CD4-positive, alpha-beta memory T cell (primary cell): ENCODE measurements around the gene AP1S1. TPM values are rescaled to one million over a fixed set of nuclear protein-coding genes. Genes with fewer than 3 reads are reported as not detected.

Source experiments
- CTCF ChIA-PET: fragments of 350-600 bp; sonication (Branson Sonifier 250); formaldehyde crosslinking; loops from one replicate; lab custom pipeline; 2021; ENCODE audit warnings: inconsistent platforms; ENCODE audit not compliant: partially characterized antibody; lab: Charles Lee
- POLR2A ChIA-PET: fragments of 350-600 bp; sonication (Branson Sonifier 250); formaldehyde crosslinking; loops from one replicate; lab custom pipeline; 2021; ENCODE audit not compliant: partially characterized antibody; lab: Charles Lee
- DNase-seq, 5 donors: peaks; one replicate each; pipeline versions ENCODE4 v3.0.0 to v3.0.0-alpha.2; 2020 to 2022; ENCODE audit warnings: mixed read lengths in 1 of 5
- H3K27ac ChIP-seq: one replicate; pipeline ENCODE4 v1.7.0; 2013; ENCODE audit warnings: low read depth, low read length
- H3K27me3 ChIP-seq: 2 replicates; pipeline ENCODE4 v1.7.0; 2013; ENCODE audit warnings: mild to moderate bottlenecking, low read length, moderate library complexity; ENCODE audit not compliant: insufficient read depth
- H3K36me3 ChIP-seq: 2 replicates; pipeline ENCODE4 v1.7.0; 2013; ENCODE audit warnings: mild to moderate bottlenecking, low read length, moderate library complexity; ENCODE audit not compliant: insufficient read depth
- H3K4me1 ChIP-seq: 2 replicates; pipeline ENCODE4 v1.7.0; 2013; ENCODE audit warnings: mild to moderate bottlenecking, low read length, moderate library complexity; ENCODE audit not compliant: insufficient read depth
- H3K4me3 ChIP-seq, 2 donors: one replicate each; pipeline ENCODE4 v1.7.0; 2013; ENCODE audit warnings: low read length in 2 of 2, mild to moderate bottlenecking in 1 of 2
- H3K9me3 ChIP-seq, 2 donors: one replicate each; pipeline ENCODE4 v1.7.0; 2013; ENCODE audit warnings: low read length in 2 of 2, control low read depth in 1 of 2; ENCODE audit not compliant: control insufficient read depth in 1 of 2
- H3K27ac Mint-ChIP-seq, 7 donors: one replicate each; pipeline ENCODE4 v1.8.0; 2020 to 2021; ENCODE audit warnings: mixed read lengths in 7 of 7, mild to moderate bottlenecking in 6 of 7, inconsistent platforms in 3 of 7, moderate library complexity in 3 of 7
- H3K27me3 Mint-ChIP-seq, 2 donors: one replicate each; pipeline ENCODE4 v1.8.0; 2020 to 2021; ENCODE audit warnings: mixed read lengths in 2 of 2
- H3K36me3 Mint-ChIP-seq, 2 donors: one replicate each; pipeline ENCODE4 v1.8.0; 2020 to 2021; ENCODE audit warnings: mixed read lengths in 2 of 2, inconsistent platforms in 1 of 2, mild to moderate bottlenecking in 1 of 2
- H3K4me1 Mint-ChIP-seq, 4 donors: one replicate each; pipeline ENCODE4 v1.8.0; 2020 to 2021; ENCODE audit warnings: mixed read lengths in 4 of 4, mild to moderate bottlenecking in 1 of 4
- H3K4me3 Mint-ChIP-seq, 8 donors: one replicate each; pipeline ENCODE4 v1.8.0; 2020 to 2021; ENCODE audit warnings: mixed read lengths in 8 of 8, mild to moderate bottlenecking in 7 of 8, moderate library complexity in 6 of 8, inconsistent platforms in 3 of 8
- H3K9me3 Mint-ChIP-seq, 8 donors: one replicate each; pipeline ENCODE4 v1.8.0; 2020 to 2021; ENCODE audit warnings: mixed read lengths in 8 of 8, mild to moderate bottlenecking in 5 of 8, inconsistent platforms in 3 of 8, moderate library complexity in 1 of 8
- intact Hi-C: fragments of 100-400 bp; cut with micrococcal nuclease; formaldehyde crosslinking; loops from one replicate; pipeline ENCODE4 v1.15.1; 2023
- polyA plus RNA-seq, 2 donors: library from polyadenylated mRNA; unstranded; fragments of 300-500 nt; fragmentation: Illumina TruSeq; gene quantifications; one replicate each; pipeline ENCODE4 v1.2.3, GENCODE V29; 2021
- total RNA-seq, 2 experiments: library from RNA; stranded (reverse); gene quantifications; one replicate each; pipeline ENCODE4 v1.2.3, GENCODE V29; 2021

Gene AP1S1
- total and polyA plus RNA-seq, 4 experiments from 2014 or later = 4.2 to 10.8 (median 8.5) TPM

DNA sequence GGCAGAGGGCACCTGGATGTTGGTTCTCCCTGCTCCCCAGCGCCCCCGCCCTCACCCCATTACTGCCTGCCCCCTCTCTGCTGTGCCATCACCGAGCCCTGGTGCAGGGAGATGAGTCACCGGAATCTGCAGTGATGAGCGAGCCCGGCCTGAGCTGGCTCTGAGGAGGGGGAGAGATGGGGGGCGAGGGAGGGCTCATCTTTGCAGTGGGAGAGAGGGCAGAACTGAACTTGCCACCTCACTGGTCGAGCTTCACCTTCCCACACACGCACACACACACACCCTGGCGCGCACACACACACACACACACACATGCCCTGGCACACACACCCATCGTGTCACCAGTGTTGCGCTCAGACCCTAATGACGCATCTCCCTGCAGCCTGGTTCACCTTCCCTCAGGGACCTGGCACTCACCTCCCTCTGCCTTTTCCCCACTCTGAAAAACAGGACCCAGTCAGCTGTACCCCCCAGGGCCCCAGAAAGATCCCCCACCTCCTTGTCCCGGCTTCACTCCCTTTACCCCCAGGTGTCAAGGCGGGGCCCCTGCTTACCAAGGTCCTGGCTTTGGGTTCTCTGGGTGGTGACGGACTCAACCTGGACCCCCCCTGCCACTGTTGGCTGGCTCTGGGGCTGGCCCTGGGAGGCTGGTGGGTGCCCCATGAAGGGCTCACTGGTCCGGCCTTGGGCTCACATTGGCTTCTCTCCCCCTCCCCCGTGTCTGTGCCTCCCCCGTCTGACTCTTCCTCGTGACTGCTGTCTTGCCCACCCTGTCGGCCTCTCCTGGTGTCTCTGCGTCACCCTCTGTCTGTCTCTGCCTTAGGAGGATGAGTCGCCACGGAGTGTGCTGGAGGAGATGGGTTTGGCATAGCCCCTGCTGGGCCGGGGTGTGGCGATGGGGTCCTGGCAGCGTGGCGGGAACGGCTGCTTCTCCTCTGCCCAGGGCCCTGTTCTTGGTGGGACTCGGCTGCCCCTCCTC is 5.7 kb downstream of the AP1S1 start:
- Histone ChIP-seq H3K9me3 (no peaks in the 10 kb centered on the region), H3K36me3 (peaks cover 2% of the 10 kb centered on the region), H3K4me3 (no peak overlapping the region), H3K27ac (no peak overlapping the region), H3K27me3 (peaks cover 15% of the 10 kb centered on the region), H3K4me1 (peaks cover 26% of the 10 kb centered on the region)
- Mint-ChIP-seq H3K4me1 (peaks cover 4 to 18% (median 14%) of the 10 kb centered on the region in 4 donors), H3K27me3 (peaks cover 6 to 8% of the 10 kb centered on the region in 2 donors), H3K27ac (no peak overlapping the region), H3K36me3 (peaks cover 16 to 30% of the 10 kb centered on the region in 2 donors), H3K4me3 (peak overlapping the region in 1 of 8 donors; percentile 48), H3K9me3 (no peaks in the 10 kb centered on the region)
- no peak for DNase-seq
- intact Hi-C loops = loop anchor here (10.0 kb wide), 1 partner anchor 55 kb away; the partner anchor contains the start of genes PLOD3 and ZNHIT1
- ChIA-PET CTCF (interaction anchor here (1.3 to 2.7 kb wide), 4 partner anchors 11 to 84 kb away, joined by 3 to 11 read pairs (median 7); no protein-coding TSS in a partner anchor), POLR2A (no interaction called here)

DNA sequence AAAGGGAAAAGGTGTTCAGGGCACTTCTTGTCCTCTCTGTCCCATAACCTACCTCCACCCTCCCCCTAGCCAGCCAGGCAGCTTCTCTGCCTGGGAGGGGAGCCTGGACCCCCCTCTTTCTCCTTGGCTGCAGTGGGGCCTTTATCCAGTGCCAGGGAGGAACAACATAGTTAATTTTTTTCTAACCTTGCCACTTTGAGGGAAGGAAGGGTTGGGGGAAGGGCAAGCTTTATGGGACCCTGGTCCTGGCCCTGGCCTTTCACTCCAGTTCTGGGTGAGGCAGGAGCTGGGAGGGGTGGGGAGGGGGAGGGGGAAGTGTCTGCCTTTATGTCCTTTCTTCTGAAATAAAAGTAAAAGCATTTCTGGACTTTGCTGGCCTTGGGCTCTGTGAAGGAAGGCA is 6.6 kb downstream of the AP1S1 start:
- peaks cover 15 to 16% of the 10 kb centered on the region in 2 donors for H3K27me3 Mint-ChIP-seq
- Histone ChIP-seq H3K4me3 (no peak overlapping the region), H3K27ac (no peak overlapping the region), H3K9me3 (no peaks in the 10 kb centered on the region), H3K27me3 (peaks cover 21% of the 10 kb centered on the region), H3K36me3 (peaks cover 2% of the 10 kb centered on the region), H3K4me1 (peaks cover 29% of the 10 kb centered on the region)
- peaks cover 6 to 19% (median 12%) of the 10 kb centered on the region in 4 donors for H3K4me1 Mint-ChIP-seq
- H3K4me3 Mint-ChIP-seq = peak overlapping the region in 1 of 8 donors; percentile 39
- H3K9me3 Mint-ChIP-seq = peaks cover 0 to 4% (median 0%) of the 10 kb centered on the region in 8 donors
- intact Hi-C loops = loop anchor here (10.0 kb wide), 1 partner anchor 54 kb away; the partner anchor contains the start of genes PLOD3 and ZNHIT1
- H3K27ac Mint-ChIP-seq = no peak overlapping the region
- POLR2A ChIA-PET = interaction anchor here (1.1 kb wide), 1 partner anchor 14 kb away, joined by 3 read pairs; no protein-coding TSS in a partner anchor
- no peak for DNase-seq
- H3K36me3 Mint-ChIP-seq = peaks cover 14 to 30% of the 10 kb centered on the region in 2 donors
- CTCF ChIA-PET = interaction anchor here (1.5 to 2.7 kb wide), 2 partner anchors 16 to 84 kb away, joined by 4 to 11 read pairs; no protein-coding TSS in a partner anchor

GRCh38 chr7:101161692-101162471 is 7.6 kb downstream of the AP1S1 start:
- no peak overlapping the region for H3K4me3 ChIP-seq

GRCh38 chr7:101162551-101163278 is 8.4 kb downstream of the AP1S1 start:
- no peak overlapping the region for H3K27ac Mint-ChIP-seq
- H3K4me3 ChIP-seq = no peak overlapping the region
- H3K4me1 ChIP-seq = peaks cover 39% of the 10 kb centered on the region
- CTCF ChIA-PET = interaction anchor here (1.2 to 2.7 kb wide), 3 partner anchors 9 to 30 kb away, joined by 3 to 11 read pairs (median 3); no protein-coding TSS in a partner anchor
- peaks cover 11 to 29% (median 19%) of the 10 kb centered on the region in 4 donors for H3K4me1 Mint-ChIP-seq
- H3K9me3 ChIP-seq = no peaks in the 10 kb centered on the region
- H3K27ac ChIP-seq = no peak overlapping the region
- peak overlapping the region; percentile 46 to 79 (median 63) for H3K4me3 Mint-ChIP-seq
- POLR2A ChIA-PET = interaction anchor here (1.3 kb wide), 1 partner anchor 54 kb away, joined by 3 read pairs; the partner anchor contains the start of genes PLOD3 and ZNHIT1
- H3K36me3 Mint-ChIP-seq = peaks cover 14 to 30% of the 10 kb centered on the region in 2 donors
- peaks cover 36% of the 10 kb centered on the region for H3K27me3 ChIP-seq
- DNase-seq = no peak
- no peaks in the 10 kb centered on the region for H3K36me3 ChIP-seq
- peaks cover 27 to 28% of the 10 kb centered on the region in 2 donors for H3K27me3 Mint-ChIP-seq
- H3K9me3 Mint-ChIP-seq = peaks cover 0 to 4% (median 0%) of the 10 kb centered on the region in 8 donors
- intact Hi-C loops = loop anchor here (10.0 kb wide), 1 partner anchor 52 kb away; the partner anchor contains the start of genes PLOD3 and ZNHIT1

More at GRCh38 chr7:101161692-101162471, 7.6 kb downstream of the AP1S1 start:
- ChIA-PET CTCF (interaction anchor here (1.2 to 2.7 kb wide), 4 partner anchors 10 to 83 kb away, joined by 3 to 11 read pairs (median 4); no protein-coding TSS in a partner anchor), POLR2A (interaction anchor here (1.1 to 1.3 kb wide), 2 partner anchors 13 to 55 kb away, joined by 3 read pairs; partner anchors contain the start of genes PLOD3 and ZNHIT1)
- peak overlapping the region in 7 of 8 donors; percentile 39 to 79 (median 60) for H3K4me3 Mint-ChIP-seq
- peaks cover 2% of the 10 kb centered on the region for H3K36me3 ChIP-seq
- peaks cover 19 to 20% of the 10 kb centered on the region in 2 donors for H3K27me3 Mint-ChIP-seq
- intact Hi-C loops = loop anchor here (10.0 kb wide), 1 partner anchor 53 kb away; the partner anchor contains the start of genes PLOD3 and ZNHIT1
- no peak overlapping the region for H3K27ac Mint-ChIP-seq
- peaks cover 14 to 30% of the 10 kb centered on the region in 2 donors for H3K36me3 Mint-ChIP-seq
- H3K27ac ChIP-seq = no peak overlapping the region
- H3K9me3 ChIP-seq = no peaks in the 10 kb centered on the region
- peaks cover 8 to 26% (median 17%) of the 10 kb centered on the region in 4 donors for H3K4me1 Mint-ChIP-seq
- peaks cover 34% of the 10 kb centered on the region for H3K4me1 ChIP-seq
- no peak for DNase-seq
- peaks cover 28% of the 10 kb centered on the region for H3K27me3 ChIP-seq
- peaks cover 0 to 4% (median 0%) of the 10 kb centered on the region in 8 donors for H3K9me3 Mint-ChIP-seq

DNA sequence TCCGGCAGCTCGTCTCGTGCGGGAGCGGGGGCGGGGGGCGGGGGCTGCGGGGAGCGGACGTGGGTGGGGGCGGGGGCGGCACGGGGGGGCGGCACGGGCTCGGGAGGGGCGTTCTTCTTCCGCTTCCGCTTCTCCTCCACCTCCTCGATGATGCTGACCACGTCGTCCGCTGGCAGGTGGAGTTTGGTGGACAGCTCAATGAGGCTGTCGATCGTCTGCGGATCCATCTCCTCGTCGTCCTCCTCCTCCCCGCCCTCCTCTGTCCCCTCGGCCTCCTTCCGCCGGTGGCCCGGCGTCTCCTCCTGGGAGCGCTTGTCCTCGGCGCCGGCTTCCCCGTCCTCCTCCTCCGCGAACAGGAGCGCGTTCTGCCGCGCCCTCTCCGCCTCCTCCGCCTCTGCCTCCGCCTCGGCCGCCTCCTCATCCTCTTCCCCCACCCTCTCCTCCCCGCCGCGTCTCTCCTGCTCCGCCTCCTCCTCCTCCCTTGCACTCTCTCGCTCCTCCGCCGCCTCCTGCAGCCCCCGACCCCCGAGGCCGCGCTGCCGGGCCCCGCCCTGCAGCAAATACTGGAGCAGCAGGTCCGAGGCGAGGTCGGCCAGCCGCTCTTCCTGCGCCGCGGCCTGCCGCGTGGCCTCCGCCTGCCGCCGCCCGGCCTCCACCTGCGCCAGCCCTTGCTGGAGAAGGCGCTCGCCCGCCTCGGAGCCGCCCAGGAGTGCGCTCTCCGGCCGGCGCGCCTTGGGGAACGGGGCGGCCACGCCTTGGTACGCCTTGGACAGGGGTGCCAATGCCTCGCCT is 9.2 kb downstream of the AP1S1 start:
- CTCF ChIA-PET = interaction anchor here (1.2 to 3.2 kb wide), 4 partner anchors 8 to 29 kb away, joined by 3 to 25 read pairs (median 7); no protein-coding TSS in a partner anchor
- Mint-ChIP-seq H3K4me3 (peak overlapping the region; percentile 70 to 81 (median 72)), H3K27ac (no peak overlapping the region), H3K9me3 (peaks cover 0 to 4% (median 0%) of the 10 kb centered on the region in 8 donors), H3K36me3 (peaks cover 9 to 26% of the 10 kb centered on the region in 2 donors), H3K4me1 (peaks cover 11 to 32% (median 22%) of the 10 kb centered on the region in 4 donors), H3K27me3 (peaks cover 34 to 35% of the 10 kb centered on the region in 2 donors)
- peaks cover 43% of the 10 kb centered on the region for H3K27me3 ChIP-seq
- no peak overlapping the region for H3K27ac ChIP-seq
- DNase-seq = peak in 1 of 5 donors; percentile 37
- H3K4me3 ChIP-seq = peak overlapping the region in 1 of 2 donors; percentile 47
- peaks cover 39% of the 10 kb centered on the region for H3K4me1 ChIP-seq
- no peaks in the 10 kb centered on the region for H3K9me3 ChIP-seq
- intact Hi-C loops = loop anchor here (10.0 kb wide), 1 partner anchor 51 kb away; the partner anchor contains the start of genes PLOD3 and ZNHIT1
- POLR2A ChIA-PET = interaction anchor here (0.8 to 1.3 kb wide), 2 partner anchors 8 to 54 kb away, joined by 3 read pairs; partner anchors contain the start of genes PLOD3 and ZNHIT1
- H3K36me3 ChIP-seq = no peaks in the 10 kb centered on the region
